Stimulated activated naive CD4-positive, alpha-beta T cell (primary cell): ENCODE results near the gene CCL5.

Experiments used
- DNase-seq, 6 experiments: peaks; one replicate each; lab custom pipeline; 2025; lab: John Stamatoyannopoulos, UW

Gene CCL5

GRCh38 chr17:35867574-35867973 is 12.6 kb downstream of the CCL5 start:
- DNase-seq = no peak

GRCh38 chr17:35866341-35866950 is 13.7 kb downstream of the CCL5 start:
- no peak for DNase-seq

GRCh38 chr17:35865412-35866340 is 14.5 kb downstream of the CCL5 start:
- DNase-seq = no peak

GRCh38 chr17:35864853-35865252 is 15.3 kb downstream of the CCL5 start:
- no peak for DNase-seq

GRCh38 chr17:35856603-35857002 is 23.6 kb downstream of the CCL5 start:
- no peak for DNase-seq

- no peak for DNase-seq
Observed at GRCh38 chr17:35855965-35856364, 24.2 kb downstream of the CCL5 start.

- DNase-seq = peak in 5 of 6 experiments; percentile 7 to 50 (median 13)
Observed at GRCh38 chr17:35849469-35850348, 30.5 kb downstream of the CCL5 start.

- DNase-seq = no peak
Observed at GRCh38 chr17:35847633-35848373, 32.4 kb downstream of the CCL5 start.

GRCh38 chr17:35847006-35847405 is 33.2 kb downstream of the CCL5 start:
- DNase-seq = no peak

GRCh38 chr17:35846055-35846809 is 33.9 kb downstream of the CCL5 start:
- no peak for DNase-seq

- DNase-seq = no peak
Observed at GRCh38 chr17:35844547-35844946, 35.6 kb downstream of the CCL5 start.

- DNase-seq = no peak
Observed at GRCh38 chr17:35843698-35844097, 36.5 kb downstream of the CCL5 start.

GRCh38 chr17:35842239-35842638 is 37.9 kb downstream of the CCL5 start:
- DNase-seq = no peak

GRCh38 chr17:35841505-35841904 is 38.7 kb downstream of the CCL5 start:
- DNase-seq = no peak

GRCh38 chr17:35841101-35841500 is 39.1 kb downstream of the CCL5 start:
- no peak for DNase-seq

GRCh38 chr17:35825206-35825605 is 55.0 kb downstream of the CCL5 start:
- DNase-seq = no peak
